Adrenal gland (tissue), 5 donors: ENCODE results near the gene IGF2BP2.

Experiments
- POLR2A ChIP-seq, 2 donors: fragments of 450-650 bp; IDR thresholded peaks; one replicate each; pipeline ENCODE4 v1.6.1; 2017; ENCODE audit warnings: antibody characterized with exemption in 2 of 2, mild to moderate bottlenecking in 2 of 2, moderate library complexity in 1 of 2
- TF ChIP-seq, protein P1 (sequence below), 6 experiments: fragments of 450-650 bp in 4 of 6; fragments of 200-600 bp in 2 of 6; sonication (generic) in 1 of 6; IDR thresholded peaks; 1 replicate in 5 of 6; 2 replicates in 1 of 6; pipeline versions ENCODE4 v1.5.1 to v1.8.0; 2016 to 2021; ENCODE audit warnings: antibody characterized with exemption in 6 of 6, mild to moderate bottlenecking in 2 of 6, moderate library complexity in 1 of 6
- donor health status: DM: no; HTN: no; CAD: no.

DNA sequence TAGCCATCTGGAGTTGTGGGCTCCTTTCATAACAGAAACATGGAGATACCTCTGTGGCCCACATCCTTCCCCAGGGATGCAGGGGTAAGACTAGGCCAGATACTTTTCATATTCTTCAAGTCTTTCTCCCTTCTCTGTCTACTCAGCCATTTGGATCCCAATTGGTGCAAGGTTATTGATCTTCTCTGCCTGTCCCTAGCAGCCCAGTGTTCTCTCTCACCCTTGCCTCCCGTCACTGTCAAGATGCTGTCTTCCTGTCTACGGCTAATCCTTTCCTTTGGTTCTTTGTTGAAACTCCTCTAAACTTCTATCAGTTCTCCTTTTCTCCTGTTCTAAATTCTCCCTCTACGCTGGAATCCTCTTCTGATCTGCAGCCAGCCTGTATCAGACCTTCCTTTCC, 187.5 kb downstream of the IGF2BP2 start:
- TF ChIP-seq, protein P1, sequence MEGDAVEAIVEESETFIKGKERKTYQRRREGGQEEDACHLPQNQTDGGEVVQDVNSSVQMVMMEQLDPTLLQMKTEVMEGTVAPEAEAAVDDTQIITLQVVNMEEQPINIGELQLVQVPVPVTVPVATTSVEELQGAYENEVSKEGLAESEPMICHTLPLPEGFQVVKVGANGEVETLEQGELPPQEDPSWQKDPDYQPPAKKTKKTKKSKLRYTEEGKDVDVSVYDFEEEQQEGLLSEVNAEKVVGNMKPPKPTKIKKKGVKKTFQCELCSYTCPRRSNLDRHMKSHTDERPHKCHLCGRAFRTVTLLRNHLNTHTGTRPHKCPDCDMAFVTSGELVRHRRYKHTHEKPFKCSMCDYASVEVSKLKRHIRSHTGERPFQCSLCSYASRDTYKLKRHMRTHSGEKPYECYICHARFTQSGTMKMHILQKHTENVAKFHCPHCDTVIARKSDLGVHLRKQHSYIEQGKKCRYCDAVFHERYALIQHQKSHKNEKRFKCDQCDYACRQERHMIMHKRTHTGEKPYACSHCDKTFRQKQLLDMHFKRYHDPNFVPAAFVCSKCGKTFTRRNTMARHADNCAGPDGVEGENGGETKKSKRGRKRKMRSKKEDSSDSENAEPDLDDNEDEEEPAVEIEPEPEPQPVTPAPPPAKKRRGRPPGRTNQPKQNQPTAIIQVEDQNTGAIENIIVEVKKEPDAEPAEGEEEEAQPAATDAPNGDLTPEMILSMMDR (IDR thresholded peaks at IDR 0.05), result no peak
- no peak for TF ChIP-seq POLR2A (IDR thresholded peaks at IDR 0.05)
